A549 (cell line): ENCODE results near the gene GNB5. TPM values are rescaled to one million over a fixed set of nuclear protein-coding genes. Genes with fewer than 3 reads are reported as not detected.

ENCODE experiments used
- ATAC-seq, 2 experiments: fragments of 200-7000 bp in 1 of 2; fragments of >200 bp in 1 of 2; cut with Nextera tagmentation in 1 of 2; cut with Tn5 transposase in 1 of 2; 3 replicates each; pipeline versions ENCODE4 v1.8.0 to v1.9.1; 2018 to 2020; ENCODE audit warnings: mild to moderate bottlenecking in 1 of 2, moderate library complexity in 1 of 2
- CTCF ChIA-PET: fragments of 300-600 bp; sonication (Branson Sonifier 250); formaldehyde crosslinking; extraction: SDS; loops from one replicate; lab custom pipeline; 2021; ENCODE audit warnings: antibody characterized with exemption, inconsistent platforms; lab: Yijun Ruan, JAX
- POLR2A ChIA-PET: fragments of 350-600 bp; formaldehyde crosslinking; extraction: SDS; loops from one replicate; lab custom pipeline; 2021; ENCODE audit warnings: antibody characterized with exemption, inconsistent platforms; lab: Yijun Ruan, JAX
- DNase-seq, 2 experiments: peaks; one replicate each; pipeline versions ENCODE4 v3.0.0 to v3.0.0-alpha.2; 2011 to 2016; ENCODE audit warnings: low read depth in 1 of 2, low spot score in 1 of 2
- FAIRE-seq: peaks from 2 replicates; lab custom pipeline; 2011; peaks lifted over from hg19 to GRCh38; lab: Jason Lieb, UNC
- H3K27ac ChIP-seq, 2 experiments: fragments of >200 bp; sonication (Bioruptor Twin); formaldehyde crosslinking; 3 replicates each; pipeline ENCODE4 v1.5.1; 2016 to 2017
- H3K4me1 ChIP-seq: fragments of >200 bp; sonication (Bioruptor Twin); formaldehyde crosslinking; 3 replicates; pipeline ENCODE4 v1.6.1; 2016
- H3K4me2 ChIP-seq: fragments of >200 bp; sonication (Bioruptor Twin); formaldehyde crosslinking; 3 replicates; pipeline ENCODE4 v1.6.1; 2016
- H3K4me3 ChIP-seq: fragments of >200 bp; sonication (Bioruptor Twin); formaldehyde crosslinking; 3 replicates; pipeline ENCODE4 v1.5.1; 2016
- H3K9me3 ChIP-seq: fragments of >200 bp; sonication (Bioruptor Twin); formaldehyde crosslinking; 3 replicates; pipeline ENCODE4 v1.6.1; 2016
- CHD4 ChIP-seq: fragments of 200-600 bp; sonication (generic); IDR thresholded peaks from 2 replicates; pipeline ENCODE4 v1.6.1; 2016; ENCODE audit warnings: antibody characterized with exemption, mild to moderate bottlenecking, borderline replicate concordance
- EHF ChIP-seq: fragments of 250-450 bp; sonication (Bioruptor Pico); IDR thresholded peaks from 2 replicates; pipeline ENCODE4 v1.5.0; 2020; ENCODE audit warnings: mild to moderate bottlenecking
- EHMT2 ChIP-seq: fragments of 200-600 bp; sonication (generic); IDR thresholded peaks from 2 replicates; pipeline ENCODE4 v1.6.1; 2016; ENCODE audit warnings: antibody characterized with exemption, low read depth, mild to moderate bottlenecking, moderate library complexity
- EP300 ChIP-seq, 2 experiments: fragments of >200 bp; sonication (Bioruptor Twin); formaldehyde crosslinking; IDR thresholded peaks; 2 replicates in 1 of 2; 3 replicates in 1 of 2; pipeline ENCODE4 v1.6.1; 2016 to 2017
- FOSB ChIP-seq: fragments of 250-450 bp; sonication (Bioruptor Pico); IDR thresholded peaks from 2 replicates; pipeline ENCODE4 v1.5.0; 2020; ENCODE audit warnings: mild to moderate bottlenecking, moderate library complexity
- GATA3 ChIP-seq: IDR thresholded peaks from 2 replicates; pipeline ENCODE4 v1.6.1; 2012; ENCODE audit warnings: borderline replicate concordance
- HDAC2 ChIP-seq: fragments of 200-600 bp; sonication (generic); IDR thresholded peaks from 2 replicates; pipeline ENCODE4 v1.6.1; 2016
- HES2 ChIP-seq: fragments of >200 bp; sonication (Bioruptor Twin); formaldehyde crosslinking; IDR thresholded peaks from 2 replicates; pipeline ENCODE4 v1.6.1; 2016
- HMGXB4 ChIP-seq: fragments of 250-450 bp; sonication (Bioruptor Pico); IDR thresholded peaks from 2 replicates; pipeline ENCODE4 v1.5.0; 2021; ENCODE audit warnings: mild to moderate bottlenecking, moderate library complexity, borderline replicate concordance
- HOXA7 ChIP-seq: fragments of 250-450 bp; sonication (Bioruptor Pico); IDR thresholded peaks from 2 replicates; pipeline ENCODE4 v1.5.0; 2020; ENCODE audit warnings: mild to moderate bottlenecking, moderate library complexity
- HOXB13 ChIP-seq: fragments of 250-450 bp; sonication (Bioruptor Pico); IDR thresholded peaks from 2 replicates; pipeline ENCODE4 v1.5.0; 2020; ENCODE audit warnings: low read depth, mild to moderate bottlenecking, moderate library complexity
- KDM5A ChIP-seq: fragments of 200-600 bp; sonication (generic); IDR thresholded peaks from 2 replicates; pipeline ENCODE4 v1.6.1; 2016; ENCODE audit warnings: antibody characterized with exemption, mild to moderate bottlenecking
- MAFK ChIP-seq: fragments of 450-650 bp; IDR thresholded peaks from 2 replicates; pipeline ENCODE4 v1.6.1; 2014; ENCODE audit not compliant: partially characterized antibody
- MAX ChIP-seq: IDR thresholded peaks from 2 replicates; pipeline ENCODE4 v1.6.1; 2012
- NFE2L2 ChIP-seq: fragments of 150-350 bp; conservative IDR thresholded peaks from 2 replicates; pipeline ENCODE4 v1.6.1; 2014; ENCODE audit warnings: low read length
- NR3C1 ChIP-seq: fragments of >200 bp; sonication (Bioruptor Twin); formaldehyde crosslinking; IDR thresholded peaks from 3 replicates; pipeline ENCODE4 v1.6.1; 2017
- RAD21 ChIP-seq, 2 experiments: fragments of >200 bp in 1 of 2; sonication (Bioruptor Twin) in 1 of 2; formaldehyde crosslinking in 1 of 2; IDR thresholded peaks in 1 of 2; conservative IDR thresholded peaks in 1 of 2; 2 replicates in 1 of 2; 3 replicates in 1 of 2; pipeline ENCODE4 v1.6.1; 2012 to 2018; ENCODE audit warnings: inconsistent platforms in 1 of 2
- RARB ChIP-seq: fragments of 250-450 bp; sonication (Bioruptor Pico); IDR thresholded peaks from 2 replicates; pipeline ENCODE4 v1.8.0; 2021; ENCODE audit warnings: mild to moderate bottlenecking, moderate library complexity
- REST ChIP-seq: fragments of 200-600 bp; sonication (generic); IDR thresholded peaks from 2 replicates; pipeline ENCODE4 v1.6.1; 2016; ENCODE audit warnings: antibody characterized with exemption, mild to moderate bottlenecking, moderate library complexity
- SMC3 ChIP-seq: fragments of >200 bp; sonication (Bioruptor Twin); formaldehyde crosslinking; IDR thresholded peaks from 3 replicates; pipeline ENCODE4 v1.6.1; 2018; ENCODE audit warnings: inconsistent platforms
- TP53 ChIP-seq: fragments of 250-450 bp; sonication (Bioruptor Pico); IDR thresholded peaks from 2 replicates; pipeline ENCODE4 v1.5.0; 2021; ENCODE audit warnings: mild to moderate bottlenecking, moderate library complexity
- USF2 ChIP-seq: fragments of 450-650 bp; IDR thresholded peaks from 2 replicates; pipeline ENCODE4 v1.6.1; 2014; ENCODE audit warnings: antibody characterized with exemption
- ZFP36 ChIP-seq: fragments of 450-650 bp; IDR thresholded peaks from 2 replicates; pipeline ENCODE4 v1.6.1; 2014; ENCODE audit warnings: borderline replicate concordance; ENCODE audit not compliant: partially characterized antibody
- ZNF302 ChIP-seq: fragments of 250-450 bp; sonication (Bioruptor Pico); IDR thresholded peaks from 2 replicates; pipeline ENCODE4 v1.9.0; 2021; ENCODE audit warnings: inconsistent platforms, mild to moderate bottlenecking, moderate library complexity
- WGBS: methylation state at CpG from one replicate; pipeline ENCODE4 v1.1.6; 2017; ENCODE audit errors: missing lambda C conversion rate; 5-methylcytosine and 5-hydroxymethylcytosine counted together
- polyA plus RNA-seq, 4 experiments: library from polyadenylated mRNA; depleted of rRNA in 3 of 4; stranded (reverse); fragments of >200 nt; fragmentation: RNase III in 1 of 4; extraction: RNeasy Plus Mini Kit Qiagen cat#74134 plus additional on column Dnase treatment in 1 of 4; gene quantifications; 2 replicates in 3 of 4; 3 replicates in 1 of 4; pipeline ENCODE4 v1.2.3, GENCODE V29; 2011 to 2017

The GNB5 gene
- polyA plus RNA-seq, 2 of the 4 experiments (the other 2 are of a cell fraction), result 57.2 to 67.5 TPM

GRCh38 chr15:52159645-52160044, 31.5 kb downstream of the GNB5 start:
- Histone ChIP-seq H3K4me1 (peaks cover 4% of the 10 kb centered on the region; the same call in 2 of the 3 replicates), H3K9me3 (no peaks in the 10 kb centered on the region), H3K4me3 (no peak overlapping the region), H3K27ac (no peak overlapping the region), H3K4me2 (no peak overlapping the region)
- WGBS, result 90% methylated on average over 3 of the region's 3 CpGs
- ATAC-seq (no peak), DNase-seq (no peak), FAIRE-seq (no peak)
- ChIA-PET POLR2A (no interaction called here), CTCF (interaction anchor here (1.1 to 9.5 kb wide), 3 partner anchors 14 to 48 kb away, joined by 5 to 58 read pairs (median 5); no protein-coding TSS in a partner anchor)
- no peak for TF ChIP-seq ZFP36
- TF ChIP-seq TP53, result no peak
- TF ChIP-seq, all 56 proteins: peak for 0

- TF ChIP-seq USF2, result no peak
- TF ChIP-seq HES2, result no peak
- no peak for TF ChIP-seq NR3C1
- TF ChIP-seq RAD21 (conservative IDR thresholded peaks at IDR 0.05 in 1 of 2, IDR thresholded peaks at IDR 0.05 in 1 of 2), result no peak
- TF ChIP-seq HDAC2, result no peak
- no peak for TF ChIP-seq ZNF302 (CRISPR knock-in tag)
- TF ChIP-seq CHD4, result no peak
- no peak for TF ChIP-seq EP300 (IDR thresholded peaks at IDR 0.05)
- TF ChIP-seq HOXA7 (CRISPR knock-in tag), result no peak
- no peak for TF ChIP-seq EHMT2
- ChIA-PET CTCF (interaction anchor here (0.7 to 9.5 kb wide), 10 partner anchors 13 to 577 kb away, joined by 3 to 58 read pairs (median 3); no protein-coding TSS in a partner anchor), POLR2A (interaction anchor here (1.2 kb wide), 1 partner anchor 21 kb away, joined by 3 read pairs; no protein-coding TSS in a partner anchor)
- H3K4me3 ChIP-seq, result no peak overlapping the region
- no peak overlapping the region for H3K27ac ChIP-seq
- ATAC-seq, result no peak
- FAIRE-seq, result no peak
- no peaks in the 10 kb centered on the region for H3K9me3 ChIP-seq
- WGBS, result 92% methylated on average over 10 of the region's 10 CpGs
- DNase-seq, result no peak
- H3K4me2 ChIP-seq, result no peak overlapping the region
- no peaks in the 10 kb centered on the region for H3K4me1 ChIP-seq
Measured at GRCh38 chr15:52158084-52158765, 33.0 kb downstream of the GNB5 start.

GRCh38 chr15:52155878-52156277, 35.3 kb downstream of the GNB5 start:
- TF ChIP-seq GATA3, result no peak
- TF ChIP-seq REST, result no peak
- no peak for TF ChIP-seq HMGXB4 (CRISPR knock-in tag)
- no peak for TF ChIP-seq SMC3
- no peak for TF ChIP-seq MAX
- no peak for TF ChIP-seq EHF (CRISPR knock-in tag)
- no peak for TF ChIP-seq CHD4
- TF ChIP-seq MAFK, result no peak
- TF ChIP-seq NFE2L2, result no peak
- TF ChIP-seq NR3C1, result no peak
- no peak for TF ChIP-seq RARB (CRISPR knock-in tag)
- no peak for TF ChIP-seq EHMT2
- TF ChIP-seq FOSB, result no peak
- TF ChIP-seq HOXB13, result no peak
- TF ChIP-seq KDM5A, result no peak
- WGBS, result 72% methylated on average over 2 of the region's 2 CpGs
- ATAC-seq (no peak), FAIRE-seq (no peak), DNase-seq (no peak)
- no peaks in the 10 kb centered on the region for H3K9me3 ChIP-seq
- ChIA-PET CTCF (interaction anchor here (0.9 to 9.5 kb wide), 4 partner anchors 12 to 77 kb away, joined by 3 to 58 read pairs (median 6); no protein-coding TSS in a partner anchor), POLR2A (no interaction called here)
- no peak overlapping the region for H3K4me2 ChIP-seq
- H3K27ac ChIP-seq, result no peak overlapping the region
- H3K4me1 ChIP-seq, result no peaks in the 10 kb centered on the region
- no peak overlapping the region for H3K4me3 ChIP-seq
